Stimulated activated effector memory CD8-positive, alpha-beta T cell treated with anti-CD3 and anti-CD28 coated beads, Interleukin-12 subunit alpha, Interleukin-12 subunit beta, amount 100 ng/mL, for 72 hours (primary cell): Measurements from ENCODE around the gene TBX21.

Experiments used
- ATAC-seq: fragments of 150-1000 bp; cut with Tn5 transposase; 2 replicates; pipeline ENCODE4 v1.10.0; 2021
- DNase-seq, 2 donors: peaks; one replicate each; pipeline ENCODE4 v3.0.0; 2021 to 2022; ENCODE audit warnings: low spot score in 2 of 2
- H3K27ac Mint-ChIP-seq: one replicate; pipeline ENCODE4 v1.8.0; 2022; ENCODE audit warnings: mild to moderate bottlenecking, mixed read lengths
- H3K36me3 Mint-ChIP-seq: one replicate; pipeline ENCODE4 v1.8.0; 2022; ENCODE audit warnings: mild to moderate bottlenecking, mixed read lengths
- H3K4me1 Mint-ChIP-seq: one replicate; pipeline ENCODE4 v1.8.0; 2022; ENCODE audit warnings: mixed read lengths
- H3K4me3 Mint-ChIP-seq: one replicate; pipeline ENCODE4 v1.8.0; 2022; ENCODE audit warnings: mild to moderate bottlenecking, mixed read lengths
- H3K9me3 Mint-ChIP-seq: one replicate; pipeline ENCODE4 v1.8.0; 2022; ENCODE audit warnings: mixed read lengths

Gene TBX21

GRCh38 chr17:47694581-47695428 lies 38.2 kb upstream of the TBX21 start:
- H3K9me3 Mint-ChIP-seq, result no peaks in the 10 kb centered on the region
- peaks cover 78% of the 10 kb centered on the region for H3K4me1 Mint-ChIP-seq
- H3K4me3 Mint-ChIP-seq, result peak overlapping the region; percentile 98
- H3K36me3 Mint-ChIP-seq, result peaks cover 29% of the 10 kb centered on the region
- peak; percentile 63 for ATAC-seq
- DNase-seq, result peak; percentile 51 to 81
- peak overlapping the region; percentile 90 for H3K27ac Mint-ChIP-seq

- Mint-ChIP-seq H3K4me1 (peaks cover 75% of the 10 kb centered on the region), H3K4me3 (peak overlapping the region; percentile 98), H3K36me3 (peaks cover 35% of the 10 kb centered on the region), H3K27ac (peak overlapping the region; percentile 90), H3K9me3 (no peaks in the 10 kb centered on the region)
- DNase-seq (no peak), ATAC-seq (no peak)
Measured at GRCh38 chr17:47695429-47696376, 37.3 kb upstream of the TBX21 start.

DNA sequence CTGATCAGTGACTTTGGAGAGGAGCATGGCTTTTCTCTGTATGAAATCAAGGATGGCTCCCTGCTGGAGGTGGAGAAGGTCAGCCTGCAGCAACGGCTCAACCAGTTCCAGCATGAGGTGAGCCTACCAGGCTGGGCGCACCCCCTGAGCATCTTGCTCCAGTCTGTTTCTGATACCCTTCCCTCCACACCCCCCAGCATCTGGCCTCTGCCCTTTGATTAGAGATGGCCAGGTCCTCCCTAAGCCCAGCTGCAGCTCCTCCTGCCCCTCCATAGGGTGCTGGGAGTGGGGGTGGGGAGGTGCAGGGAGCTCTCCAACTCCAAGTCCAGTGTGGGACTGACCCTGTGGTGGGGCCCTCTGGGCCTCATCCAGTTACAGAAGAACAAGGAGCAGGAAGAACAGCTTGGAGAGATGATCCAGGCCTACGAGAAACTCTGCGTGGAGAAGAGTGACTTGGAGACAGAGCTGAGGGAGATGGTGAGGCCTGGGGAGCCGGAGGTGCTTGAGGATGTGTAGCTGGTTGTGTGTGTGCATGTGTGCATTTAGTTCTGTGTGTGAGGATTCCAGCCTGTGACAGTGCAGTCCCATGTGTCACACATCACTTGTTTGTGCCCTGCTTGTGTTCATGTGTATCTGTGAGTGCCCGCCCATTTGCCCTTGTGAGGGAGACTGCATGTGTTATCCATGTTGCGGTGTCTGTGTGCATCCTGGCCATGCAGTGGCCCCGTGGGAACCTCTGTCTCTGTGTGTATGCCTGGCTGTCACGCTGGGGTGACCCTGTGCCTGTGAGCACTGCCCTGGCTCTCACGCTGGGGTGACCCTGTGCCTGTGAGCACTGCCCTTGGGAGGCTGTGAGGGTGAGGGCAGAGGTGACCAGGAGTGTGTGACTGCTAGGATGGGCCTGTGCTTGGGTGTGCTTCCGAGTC lies 36.1 kb upstream of the TBX21 start:
- DNase-seq (no peak), ATAC-seq (no peak)
- Mint-ChIP-seq H3K4me3 (peak overlapping the region; percentile 98), H3K4me1 (peaks cover 81% of the 10 kb centered on the region), H3K9me3 (no peaks in the 10 kb centered on the region), H3K27ac (no peak overlapping the region), H3K36me3 (peaks cover 48% of the 10 kb centered on the region)

DNA sequence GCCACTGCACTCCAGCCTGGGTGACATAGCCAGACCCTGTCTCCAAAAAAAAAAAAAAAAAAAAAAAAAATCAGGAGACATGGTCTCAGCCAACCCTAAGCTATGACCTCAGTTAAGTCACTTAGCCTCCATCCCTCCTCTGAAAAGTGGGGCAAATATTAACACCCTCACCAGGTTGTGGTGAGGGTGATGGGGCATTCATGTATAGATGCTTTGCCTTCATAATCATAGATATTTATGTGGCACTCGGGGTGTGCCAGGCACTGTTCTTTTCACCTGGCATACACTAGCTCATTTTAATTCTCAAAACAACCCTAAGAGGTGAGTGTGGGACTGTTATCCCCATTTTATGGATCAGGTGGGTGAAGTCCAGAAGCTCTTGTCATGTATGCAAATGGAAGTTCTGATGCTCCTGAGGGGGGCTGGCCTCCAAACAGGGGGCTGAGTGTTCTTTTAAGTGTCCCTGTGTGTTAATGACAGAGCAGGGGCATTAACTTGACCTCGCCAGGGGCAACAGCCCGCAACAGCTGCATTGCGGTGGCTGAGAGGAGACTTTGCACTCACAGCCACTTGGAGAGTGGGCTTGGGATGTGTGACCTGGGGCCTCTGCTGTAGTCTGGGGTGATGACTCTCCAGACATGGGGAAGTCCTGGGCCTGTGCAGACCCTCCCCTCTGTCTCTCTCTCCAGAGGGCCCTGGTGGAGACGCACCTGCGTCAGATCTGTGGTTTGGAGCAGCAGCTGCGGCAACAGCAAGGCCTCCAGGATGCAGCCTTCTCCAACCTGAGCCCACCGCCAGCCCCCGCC lies 34.9 kb upstream of the TBX21 start:
- DNase-seq, result no peak
- peaks cover 79% of the 10 kb centered on the region for H3K4me1 Mint-ChIP-seq
- peaks cover 59% of the 10 kb centered on the region for H3K36me3 Mint-ChIP-seq
- peak overlapping the region; percentile 78 for H3K27ac Mint-ChIP-seq
- H3K4me3 Mint-ChIP-seq, result peak overlapping the region; percentile 76
- H3K9me3 Mint-ChIP-seq, result no peaks in the 10 kb centered on the region
- ATAC-seq, result no peak

- Mint-ChIP-seq H3K4me1 (peaks cover 82% of the 10 kb centered on the region), H3K4me3 (peak overlapping the region; percentile 76), H3K36me3 (peaks cover 61% of the 10 kb centered on the region), H3K9me3 (no peaks in the 10 kb centered on the region), H3K27ac (peak overlapping the region; percentile 78)
- DNase-seq (peak; percentile 76 to 91), ATAC-seq (peak; percentile 47)
Measured at GRCh38 chr17:47698749-47699535, 34.1 kb upstream of the TBX21 start.

DNA sequence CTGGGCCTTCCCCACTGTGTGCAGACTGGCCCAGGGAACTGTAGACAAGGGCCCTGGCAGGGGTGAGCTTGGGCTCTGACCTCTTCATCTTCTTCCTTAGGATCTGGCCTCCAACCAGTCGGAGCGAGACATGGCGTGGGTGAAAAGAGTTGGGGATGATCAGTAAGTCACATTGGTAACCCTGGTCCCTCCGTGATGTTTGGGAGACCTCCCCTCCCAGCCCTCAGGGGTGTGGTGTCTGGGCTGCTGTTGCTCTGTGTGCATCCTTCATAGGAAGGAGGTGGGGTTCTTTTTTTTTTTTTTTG lies 33.5 kb upstream of the TBX21 start:
- no peak for ATAC-seq
- DNase-seq, result no peak
- Mint-ChIP-seq H3K27ac (peak overlapping the region; percentile 78), H3K9me3 (no peaks in the 10 kb centered on the region), H3K4me3 (peak overlapping the region; percentile 76), H3K36me3 (peaks cover 61% of the 10 kb centered on the region), H3K4me1 (peaks cover 88% of the 10 kb centered on the region)

- H3K27ac Mint-ChIP-seq, result peak overlapping the region; percentile 95
- peak in 1 of 2 donors; percentile 82 for DNase-seq
- peak; percentile 76 for ATAC-seq
- H3K9me3 Mint-ChIP-seq, result no peaks in the 10 kb centered on the region
- peaks cover 60% of the 10 kb centered on the region for H3K36me3 Mint-ChIP-seq
- H3K4me1 Mint-ChIP-seq, result peaks cover 90% of the 10 kb centered on the region
- peak overlapping the region; percentile 76 for H3K4me3 Mint-ChIP-seq
Measured at GRCh38 chr17:47700471-47701449, 32.3 kb upstream of the TBX21 start.

DNA sequence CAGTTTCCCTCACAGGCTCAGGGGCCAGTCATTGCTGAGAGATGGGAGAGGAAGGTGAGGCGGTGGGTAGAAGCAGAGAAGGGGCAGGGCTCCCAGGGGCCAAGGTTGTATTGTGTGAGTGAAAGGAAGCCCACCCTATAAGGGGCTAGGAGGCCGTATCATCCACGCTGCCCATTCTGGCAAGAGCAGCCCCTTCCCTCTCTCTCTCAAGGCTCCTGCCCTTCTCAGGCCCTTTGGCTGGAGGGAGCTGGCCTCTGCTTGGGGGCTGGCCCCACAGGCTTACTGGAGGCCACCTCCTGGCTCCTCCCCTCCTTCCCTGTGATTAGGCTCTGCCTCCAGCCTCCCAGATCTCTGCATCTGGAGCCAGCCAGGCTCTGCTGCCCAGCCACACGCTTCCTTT lies 31.4 kb upstream of the TBX21 start:
- H3K36me3 Mint-ChIP-seq, result peaks cover 68% of the 10 kb centered on the region
- peaks cover 91% of the 10 kb centered on the region for H3K4me1 Mint-ChIP-seq
- peak overlapping the region; percentile 76 for H3K4me3 Mint-ChIP-seq
- H3K9me3 Mint-ChIP-seq, result no peaks in the 10 kb centered on the region
- peak overlapping the region; percentile 95 for H3K27ac Mint-ChIP-seq
- ATAC-seq (no peak), DNase-seq (peak in 1 of 2 donors; percentile 62)

DNA sequence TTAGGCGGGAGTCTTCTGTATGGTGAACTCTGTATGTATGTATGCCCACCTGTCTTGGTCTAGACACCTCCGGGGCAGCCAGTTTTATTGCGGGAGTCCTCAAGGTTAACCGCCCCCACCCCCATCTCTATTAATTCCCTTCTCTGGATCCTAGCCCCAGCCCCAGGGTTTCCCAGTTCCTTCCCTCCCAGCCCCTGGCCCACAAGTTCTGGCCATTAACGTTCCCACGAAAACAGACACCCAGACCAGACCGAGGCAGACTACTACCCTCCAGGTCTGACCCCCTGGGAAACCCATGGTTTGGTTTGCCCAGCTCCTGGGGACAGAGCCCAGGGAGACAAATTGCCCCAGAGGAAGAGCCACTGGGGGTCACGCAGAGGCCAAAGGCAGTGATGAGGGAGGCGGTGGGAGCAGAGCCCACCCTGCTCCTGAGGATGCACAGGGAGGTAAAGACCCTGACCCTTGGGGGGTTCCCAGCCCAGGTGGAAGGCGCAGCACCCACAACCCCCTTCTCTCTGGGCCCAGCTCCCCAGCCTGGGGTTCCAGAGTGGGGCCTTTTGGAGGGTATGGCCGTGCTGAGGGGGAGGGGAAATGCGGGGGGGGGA lies 30.5 kb upstream of the TBX21 start:
- Mint-ChIP-seq H3K27ac (peak overlapping the region; percentile 95), H3K9me3 (no peaks in the 10 kb centered on the region), H3K4me1 (peaks cover 91% of the 10 kb centered on the region), H3K4me3 (peak overlapping the region; percentile 76), H3K36me3 (peaks cover 77% of the 10 kb centered on the region)
- DNase-seq (no peak), ATAC-seq (no peak)

DNA sequence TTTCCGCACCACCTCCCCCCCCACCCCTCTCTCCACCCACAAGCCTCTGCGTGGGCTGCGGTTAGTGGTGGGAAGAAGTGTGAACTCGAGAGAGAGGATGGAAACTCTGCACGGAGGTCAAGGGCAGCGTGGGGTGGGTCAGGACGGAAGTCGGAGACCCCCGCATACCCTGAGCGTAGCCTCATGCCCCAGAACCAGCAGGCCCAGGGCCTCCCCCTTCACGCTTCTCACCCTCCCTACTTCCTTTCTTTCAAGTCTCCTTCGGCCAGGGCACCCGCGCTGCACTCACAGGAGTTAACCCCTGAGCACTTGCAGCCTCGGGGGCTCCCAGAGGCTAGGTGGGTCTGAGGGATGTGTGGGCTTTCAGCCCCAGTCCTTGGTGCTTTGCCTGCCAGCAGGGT lies 29.8 kb upstream of the TBX21 start:
- ATAC-seq, result peak; percentile 8
- Mint-ChIP-seq H3K4me3 (peak overlapping the region; percentile 76), H3K36me3 (peaks cover 84% of the 10 kb centered on the region), H3K4me1 (peaks cover 89% of the 10 kb centered on the region), H3K9me3 (no peaks in the 10 kb centered on the region), H3K27ac (peak overlapping the region; percentile 95)
- DNase-seq, result peak; percentile 51 to 81

GRCh38 chr17:47703671-47704070 lies 29.4 kb upstream of the TBX21 start:
- ATAC-seq, result no peak
- Mint-ChIP-seq H3K4me3 (peak overlapping the region; percentile 76), H3K36me3 (peaks cover 83% of the 10 kb centered on the region), H3K4me1 (peaks cover 85% of the 10 kb centered on the region), H3K27ac (peak overlapping the region; percentile 95), H3K9me3 (no peaks in the 10 kb centered on the region)
- DNase-seq, result no peak

GRCh38 chr17:47704116-47704515 lies 28.9 kb upstream of the TBX21 start:
- ATAC-seq (no peak), DNase-seq (peak in 1 of 2 donors; percentile 75)
- peak overlapping the region; percentile 76 for H3K4me3 Mint-ChIP-seq
- peak overlapping the region; percentile 95 for H3K27ac Mint-ChIP-seq
- peaks cover 80% of the 10 kb centered on the region for H3K4me1 Mint-ChIP-seq
- no peaks in the 10 kb centered on the region for H3K9me3 Mint-ChIP-seq
- peaks cover 78% of the 10 kb centered on the region for H3K36me3 Mint-ChIP-seq
